Body of pancreas (tissue), 4 donors: Measurements from ENCODE around the gene TRIP13.

Source experiments
- CTCF ChIP-seq, 7 experiments: fragments of 450-650 bp in 4 of 7; fragments of 200-600 bp in 3 of 7; sonication (generic) in 3 of 7; IDR thresholded peaks; one replicate each; pipeline ENCODE4 v1.5.1; 2016 to 2019; ENCODE audit warnings: antibody characterized with exemption in 7 of 7
- POLR2A ChIP-seq, 3 donors: fragments of 450-650 bp; IDR thresholded peaks; one replicate each; pipeline ENCODE4 v1.6.1; 2016; ENCODE audit warnings: antibody characterized with exemption in 3 of 3, mild to moderate bottlenecking in 2 of 3

GRCh38 chr5:915946-916345, 23.3 kb downstream of the TRIP13 start:
- TF ChIP-seq CTCF (IDR thresholded peaks at IDR 0.05): no peak
- no peak for TF ChIP-seq POLR2A (IDR thresholded peaks at IDR 0.05)
